SU-DHL-6 (cell line): ENCODE data around the gene ABHD17A.

Source experiments
- CTCF ChIP-seq: fragments of 200-600 bp; sonication (generic); IDR thresholded peaks from one replicate; pipeline ENCODE4 v1.5.1; 2017; ENCODE audit warnings: antibody characterized with exemption, mild to moderate bottlenecking, low read length, moderate library complexity; ENCODE audit not compliant: insufficient read depth, poor library complexity, severe bottlenecking
- EZH2phosphoT487 ChIP-seq: fragments of 200-600 bp; sonication (generic), shearing (Covaris generic); conservative IDR thresholded peaks from 2 replicates; pipeline ENCODE4 v1.6.1; 2018; ENCODE audit warnings: mild to moderate bottlenecking, antibody characterized with exemption, low read length, moderate library complexity, mixed read lengths

- TF ChIP-seq CTCF, result no peak
- no peak for TF ChIP-seq EZH2phosphoT487
Measured at GRCh38 chr19:1846517-1847204, 38.6 kb downstream of the ABHD17A start.
